ENCODE results near the gene C1QTNF5.

Gene C1QTNF5

DNA sequence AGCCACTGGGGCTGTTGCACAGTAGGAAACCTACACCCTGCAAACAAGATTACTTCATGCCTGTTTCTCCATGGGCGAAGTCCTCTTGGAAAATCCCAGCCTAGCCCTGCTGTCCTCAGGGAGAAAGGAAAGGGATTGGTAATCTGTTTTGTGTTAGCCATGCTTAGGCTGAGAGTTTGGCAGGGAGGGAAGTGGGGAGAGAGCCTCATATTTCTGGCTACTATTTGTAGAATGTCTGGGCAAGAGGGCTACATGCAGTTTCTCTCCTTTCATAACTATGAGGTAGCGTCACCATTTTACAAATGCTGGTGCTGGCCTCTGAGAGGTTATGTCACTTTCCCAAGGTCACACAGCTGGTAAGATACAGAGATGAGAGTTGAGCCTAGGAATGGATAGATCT, 6.6 kb upstream of the C1QTNF5 start:
- Histone ChIP-seq H3K27me3 (ENCODE audit: insufficient read depth, poor library complexity, severe bottlenecking) (peaks cover under 1% of the 10 kb centered on the region), H3K27ac (replicated peaks) (no peak overlapping the region), H3K4me3 (replicated peaks; ENCODE audit: insufficient read depth, low read length) (no peak overlapping the region)
- TF ChIP-seq, protein P1, sequence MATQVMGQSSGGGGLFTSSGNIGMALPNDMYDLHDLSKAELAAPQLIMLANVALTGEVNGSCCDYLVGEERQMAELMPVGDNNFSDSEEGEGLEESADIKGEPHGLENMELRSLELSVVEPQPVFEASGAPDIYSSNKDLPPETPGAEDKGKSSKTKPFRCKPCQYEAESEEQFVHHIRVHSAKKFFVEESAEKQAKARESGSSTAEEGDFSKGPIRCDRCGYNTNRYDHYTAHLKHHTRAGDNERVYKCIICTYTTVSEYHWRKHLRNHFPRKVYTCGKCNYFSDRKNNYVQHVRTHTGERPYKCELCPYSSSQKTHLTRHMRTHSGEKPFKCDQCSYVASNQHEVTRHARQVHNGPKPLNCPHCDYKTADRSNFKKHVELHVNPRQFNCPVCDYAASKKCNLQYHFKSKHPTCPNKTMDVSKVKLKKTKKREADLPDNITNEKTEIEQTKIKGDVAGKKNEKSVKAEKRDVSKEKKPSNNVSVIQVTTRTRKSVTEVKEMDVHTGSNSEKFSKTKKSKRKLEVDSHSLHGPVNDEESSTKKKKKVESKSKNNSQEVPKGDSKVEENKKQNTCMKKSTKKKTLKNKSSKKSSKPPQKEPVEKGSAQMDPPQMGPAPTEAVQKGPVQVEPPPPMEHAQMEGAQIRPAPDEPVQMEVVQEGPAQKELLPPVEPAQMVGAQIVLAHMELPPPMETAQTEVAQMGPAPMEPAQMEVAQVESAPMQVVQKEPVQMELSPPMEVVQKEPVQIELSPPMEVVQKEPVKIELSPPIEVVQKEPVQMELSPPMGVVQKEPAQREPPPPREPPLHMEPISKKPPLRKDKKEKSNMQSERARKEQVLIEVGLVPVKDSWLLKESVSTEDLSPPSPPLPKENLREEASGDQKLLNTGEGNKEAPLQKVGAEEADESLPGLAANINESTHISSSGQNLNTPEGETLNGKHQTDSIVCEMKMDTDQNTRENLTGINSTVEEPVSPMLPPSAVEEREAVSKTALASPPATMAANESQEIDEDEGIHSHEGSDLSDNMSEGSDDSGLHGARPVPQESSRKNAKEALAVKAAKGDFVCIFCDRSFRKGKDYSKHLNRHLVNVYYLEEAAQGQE (IDR thresholded peaks at IDR 0.05; ENCODE audit: insufficient replicate concordance, low read depth), result no peak
- TF ChIP-seq GABPA (IDR thresholded peaks at IDR 0.05; ENCODE audit: low read depth), result no peak
- no peak for DNase-seq (ENCODE audit: low read depth in 1 of 2, low spot score in 1 of 2)

DNA sequence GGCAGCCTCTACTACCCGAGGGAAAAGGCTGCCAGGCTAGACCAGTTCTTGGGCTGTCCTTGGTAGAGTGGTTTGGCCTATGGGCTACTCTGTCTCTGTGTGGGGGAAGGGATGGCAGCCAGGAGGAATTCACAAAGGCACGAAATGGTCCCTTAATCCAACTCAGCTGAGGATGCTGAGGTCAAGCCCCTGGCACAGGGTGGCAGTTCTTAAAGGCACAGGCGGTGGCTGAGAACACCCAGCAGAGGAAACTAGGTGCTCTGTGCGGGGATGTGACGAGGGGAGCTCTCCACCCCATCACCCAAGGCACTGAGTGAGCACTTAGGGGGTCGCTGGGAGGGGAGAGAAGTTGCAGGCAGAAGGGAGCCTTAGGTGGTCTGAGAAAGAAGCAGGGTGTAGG, 5.9 kb upstream of the C1QTNF5 start, which contains the start of gene MFRP:
Gene MFRP (minus strand): TSS at position 101 of the 400 bp plus-strand sequence. CDS start 192 bp downstream, outside the sequence.
- no peak for DNase-seq (ENCODE audit: low read depth in 1 of 2, low spot score in 1 of 2)
- Histone ChIP-seq H3K27ac (replicated peaks) (no peak within 1 kb of the TSS), H3K27me3 (ENCODE audit: insufficient read depth, poor library complexity, severe bottlenecking) (peaks cover 7% of the 10 kb centered on the region), H3K4me3 (replicated peaks; ENCODE audit: insufficient read depth, low read length) (no peak within 1 kb of the TSS)
- TF ChIP-seq GABPA (IDR thresholded peaks at IDR 0.05; ENCODE audit: low read depth) (no peak), SPI1 (IDR thresholded peaks at IDR 0.05; ENCODE audit: borderline replicate concordance, low read depth) (no peak), POLR2AphosphoS5 (IDR thresholded peaks at IDR 0.05; ENCODE audit: low read depth) (no peak)
- TF ChIP-seq, protein P1 (IDR thresholded peaks at IDR 0.05; ENCODE audit: insufficient replicate concordance, low read depth), result no peak
- TF ChIP-seq, protein P2, sequence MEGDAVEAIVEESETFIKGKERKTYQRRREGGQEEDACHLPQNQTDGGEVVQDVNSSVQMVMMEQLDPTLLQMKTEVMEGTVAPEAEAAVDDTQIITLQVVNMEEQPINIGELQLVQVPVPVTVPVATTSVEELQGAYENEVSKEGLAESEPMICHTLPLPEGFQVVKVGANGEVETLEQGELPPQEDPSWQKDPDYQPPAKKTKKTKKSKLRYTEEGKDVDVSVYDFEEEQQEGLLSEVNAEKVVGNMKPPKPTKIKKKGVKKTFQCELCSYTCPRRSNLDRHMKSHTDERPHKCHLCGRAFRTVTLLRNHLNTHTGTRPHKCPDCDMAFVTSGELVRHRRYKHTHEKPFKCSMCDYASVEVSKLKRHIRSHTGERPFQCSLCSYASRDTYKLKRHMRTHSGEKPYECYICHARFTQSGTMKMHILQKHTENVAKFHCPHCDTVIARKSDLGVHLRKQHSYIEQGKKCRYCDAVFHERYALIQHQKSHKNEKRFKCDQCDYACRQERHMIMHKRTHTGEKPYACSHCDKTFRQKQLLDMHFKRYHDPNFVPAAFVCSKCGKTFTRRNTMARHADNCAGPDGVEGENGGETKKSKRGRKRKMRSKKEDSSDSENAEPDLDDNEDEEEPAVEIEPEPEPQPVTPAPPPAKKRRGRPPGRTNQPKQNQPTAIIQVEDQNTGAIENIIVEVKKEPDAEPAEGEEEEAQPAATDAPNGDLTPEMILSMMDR (IDR thresholded peaks at IDR 0.05; ENCODE audit: insufficient read depth, low read length), result no peak

DNA sequence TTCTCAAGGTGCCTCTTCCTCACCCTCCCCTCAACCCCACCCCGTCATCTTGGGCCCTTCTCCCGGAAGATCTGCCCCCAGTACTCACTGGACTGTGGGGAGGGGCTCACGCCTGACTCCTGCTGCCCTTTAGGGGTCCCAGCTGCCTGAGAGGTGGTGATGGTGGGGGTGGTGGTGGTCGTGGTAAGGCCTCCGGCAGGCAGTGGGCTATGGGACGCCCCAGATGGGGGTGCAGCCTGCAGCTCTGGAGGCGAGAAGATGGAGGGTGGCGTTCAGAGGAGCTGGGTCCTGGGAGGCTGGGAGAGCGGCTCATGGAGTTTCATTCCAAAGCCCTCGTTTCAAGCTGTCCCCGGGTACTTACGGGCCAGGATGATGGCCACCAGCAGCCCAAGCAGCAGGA, 5.0 kb upstream of the C1QTNF5 start:
- Histone ChIP-seq H3K4me3 (replicated peaks; ENCODE audit: insufficient read depth, low read length) (no peak overlapping the region), H3K27ac (replicated peaks) (no peak overlapping the region), H3K27me3 (ENCODE audit: insufficient read depth, poor library complexity, severe bottlenecking) (peaks cover 16% of the 10 kb centered on the region)
- DNase-seq (ENCODE audit: low read depth in 1 of 2, low spot score in 1 of 2), result no peak
- TF ChIP-seq, protein P2 (IDR thresholded peaks at IDR 0.05; ENCODE audit: insufficient read depth, low read length), result no peak
- TF ChIP-seq SPI1 (IDR thresholded peaks at IDR 0.05; ENCODE audit: borderline replicate concordance, low read depth) (no peak), GABPA (IDR thresholded peaks at IDR 0.05; ENCODE audit: low read depth) (no peak), POLR2AphosphoS5 (IDR thresholded peaks at IDR 0.05; ENCODE audit: low read depth) (no peak)
- TF ChIP-seq, protein P1 (IDR thresholded peaks at IDR 0.05; ENCODE audit: insufficient replicate concordance, low read depth), result no peak

All from HL-60 (cell line).